ENCODE measurements around the gene NEU3.

The NEU3 gene

DNA sequence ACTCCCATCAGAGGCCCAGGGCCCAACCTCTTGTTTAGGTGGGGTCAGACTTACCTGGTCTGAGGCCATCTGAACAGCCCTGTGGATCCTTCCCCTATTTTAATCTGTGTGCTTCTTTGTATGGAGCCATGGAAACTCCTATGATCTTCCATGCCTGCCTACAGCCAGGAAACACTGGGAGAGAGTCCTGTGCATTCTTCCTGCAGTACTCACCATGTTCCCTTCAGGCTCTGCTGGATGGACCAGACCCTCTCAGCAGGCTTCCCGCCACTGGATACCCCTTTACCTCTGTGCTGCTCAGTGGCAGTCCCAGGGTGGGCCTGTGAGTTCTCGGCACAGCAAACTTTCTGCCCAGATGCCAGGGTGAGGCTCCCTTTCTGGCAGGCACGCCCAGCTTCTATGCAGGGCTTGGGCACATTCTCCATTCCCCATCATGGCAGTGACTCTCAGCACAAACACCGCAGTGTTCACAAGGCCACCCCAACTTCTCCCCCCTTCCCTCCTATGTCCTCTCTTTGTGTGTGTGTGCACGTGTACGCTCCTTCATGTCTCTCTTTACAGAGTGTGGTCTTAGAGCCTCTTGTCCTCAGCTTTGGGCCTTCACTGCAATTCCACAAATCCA, 34.8 kb downstream of the NEU3 start:
- H3K4me3 ChIP-seq (ENCODE audit: low read depth, low read length): no peak overlapping the region
- no peaks in the 10 kb centered on the region for H3K9me3 ChIP-seq (ENCODE audit: control insufficient read depth, low read length)
- no peaks in the 10 kb centered on the region for H3K27me3 ChIP-seq (ENCODE audit: control insufficient read depth, insufficient read depth, low read length)
- no peak overlapping the region for H3K9ac ChIP-seq
- H3K27ac ChIP-seq: peak overlapping the region; percentile 77
- H2AFZ ChIP-seq: no peak overlapping the region
- H3K4me2 ChIP-seq (ENCODE audit: low read length): no peak overlapping the region
- H3K4me1 ChIP-seq: peaks cover 8% of the 10 kb centered on the region
- TF ChIP-seq, protein P1, sequence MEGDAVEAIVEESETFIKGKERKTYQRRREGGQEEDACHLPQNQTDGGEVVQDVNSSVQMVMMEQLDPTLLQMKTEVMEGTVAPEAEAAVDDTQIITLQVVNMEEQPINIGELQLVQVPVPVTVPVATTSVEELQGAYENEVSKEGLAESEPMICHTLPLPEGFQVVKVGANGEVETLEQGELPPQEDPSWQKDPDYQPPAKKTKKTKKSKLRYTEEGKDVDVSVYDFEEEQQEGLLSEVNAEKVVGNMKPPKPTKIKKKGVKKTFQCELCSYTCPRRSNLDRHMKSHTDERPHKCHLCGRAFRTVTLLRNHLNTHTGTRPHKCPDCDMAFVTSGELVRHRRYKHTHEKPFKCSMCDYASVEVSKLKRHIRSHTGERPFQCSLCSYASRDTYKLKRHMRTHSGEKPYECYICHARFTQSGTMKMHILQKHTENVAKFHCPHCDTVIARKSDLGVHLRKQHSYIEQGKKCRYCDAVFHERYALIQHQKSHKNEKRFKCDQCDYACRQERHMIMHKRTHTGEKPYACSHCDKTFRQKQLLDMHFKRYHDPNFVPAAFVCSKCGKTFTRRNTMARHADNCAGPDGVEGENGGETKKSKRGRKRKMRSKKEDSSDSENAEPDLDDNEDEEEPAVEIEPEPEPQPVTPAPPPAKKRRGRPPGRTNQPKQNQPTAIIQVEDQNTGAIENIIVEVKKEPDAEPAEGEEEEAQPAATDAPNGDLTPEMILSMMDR (IDR thresholded peaks at IDR 0.05): no peak
- no peaks in the 10 kb centered on the region for H3K79me2 ChIP-seq
- H3K36me3 ChIP-seq (ENCODE audit: control insufficient read depth, insufficient read depth, low read length): no peaks in the 10 kb centered on the region

DNA sequence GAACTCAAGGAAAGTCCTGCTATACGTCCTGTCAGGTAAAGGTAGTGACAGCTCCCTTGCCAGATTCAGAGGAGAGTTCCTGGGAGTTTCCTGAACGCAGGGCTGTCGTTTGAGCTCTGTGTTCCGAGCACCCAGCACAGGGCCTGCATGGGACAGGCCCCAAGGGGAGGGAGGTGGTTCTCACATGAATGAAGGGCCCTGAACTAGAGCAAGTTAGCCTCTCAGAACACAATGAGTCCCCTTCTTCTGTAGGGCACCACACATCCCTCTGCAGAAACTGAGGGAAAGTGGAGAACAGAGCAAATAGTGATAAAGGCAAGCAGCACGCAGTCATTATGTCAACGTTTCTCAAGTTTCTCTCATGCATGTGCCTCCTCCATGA, 35.3 kb downstream of the NEU3 start:
- TF ChIP-seq, protein P1 (IDR thresholded peaks at IDR 0.05): no peak
- no peak overlapping the region for H3K4me2 ChIP-seq (ENCODE audit: low read length)
- no peaks in the 10 kb centered on the region for H3K27me3 ChIP-seq (ENCODE audit: control insufficient read depth, insufficient read depth, low read length)
- no peaks in the 10 kb centered on the region for H3K36me3 ChIP-seq (ENCODE audit: control insufficient read depth, insufficient read depth, low read length)
- H3K79me2 ChIP-seq: no peaks in the 10 kb centered on the region
- no peak overlapping the region for H3K9ac ChIP-seq
- H3K27ac ChIP-seq: no peak overlapping the region
- no peak overlapping the region for H3K4me3 ChIP-seq (ENCODE audit: low read depth, low read length)
- H3K4me1 ChIP-seq: peaks cover 8% of the 10 kb centered on the region
- H2AFZ ChIP-seq: no peak overlapping the region
- H3K9me3 ChIP-seq (ENCODE audit: control insufficient read depth, low read length): no peaks in the 10 kb centered on the region

DNA sequence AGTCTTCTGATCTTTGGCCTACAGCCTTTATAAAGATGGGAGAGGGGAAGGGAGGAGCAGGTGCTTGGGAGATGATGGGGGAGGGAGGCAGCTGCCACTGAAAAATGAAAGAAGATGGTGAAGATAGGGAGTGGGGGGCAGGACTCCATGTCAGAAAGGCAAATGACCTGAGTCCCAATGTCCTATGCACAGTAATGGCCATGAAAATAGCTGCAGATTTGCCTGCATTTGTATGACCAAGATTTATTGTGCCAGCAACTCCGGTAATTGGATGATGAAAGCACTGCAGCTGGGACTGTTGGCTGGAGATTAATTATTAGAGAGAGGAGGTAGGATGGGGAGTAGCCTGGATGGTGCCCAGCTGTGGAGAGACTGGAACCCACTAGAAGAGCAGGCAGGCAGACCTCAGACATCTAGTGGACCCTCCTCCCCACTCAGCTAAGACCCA, 36.1 kb downstream of the NEU3 start:
- TF ChIP-seq, protein P1 (IDR thresholded peaks at IDR 0.05): no peak
- no peaks in the 10 kb centered on the region for H3K36me3 ChIP-seq (ENCODE audit: control insufficient read depth, insufficient read depth, low read length)
- no peak overlapping the region for H3K27ac ChIP-seq
- H2AFZ ChIP-seq: no peak overlapping the region
- no peak overlapping the region for H3K4me3 ChIP-seq (ENCODE audit: low read depth, low read length)
- no peaks in the 10 kb centered on the region for H3K9me3 ChIP-seq (ENCODE audit: control insufficient read depth, low read length)
- no peaks in the 10 kb centered on the region for H3K27me3 ChIP-seq (ENCODE audit: control insufficient read depth, insufficient read depth, low read length)
- H3K4me1 ChIP-seq: peaks cover 8% of the 10 kb centered on the region
- H3K79me2 ChIP-seq: no peaks in the 10 kb centered on the region
- H3K4me2 ChIP-seq (ENCODE audit: low read length): no peak overlapping the region
- no peak overlapping the region for H3K9ac ChIP-seq

DNA sequence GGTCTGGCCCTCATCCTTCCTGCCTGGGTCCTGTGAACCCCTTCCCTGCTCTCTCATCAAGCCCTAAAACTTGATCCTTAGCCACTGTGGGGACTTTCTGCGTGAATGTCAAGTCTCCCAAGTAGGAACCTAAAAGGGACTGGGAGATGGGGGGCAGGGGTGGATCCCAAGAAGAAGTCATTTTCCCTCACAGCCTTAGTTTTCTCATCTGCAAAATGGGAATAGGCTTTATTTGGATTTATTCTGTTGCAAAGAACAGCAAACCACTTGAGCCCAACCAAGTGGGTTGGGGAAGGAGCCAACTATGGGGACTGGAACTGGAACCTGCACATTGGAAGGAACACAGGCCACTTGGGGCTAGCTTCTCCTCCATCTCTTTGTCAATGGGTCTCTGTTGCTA, 36.8 kb downstream of the NEU3 start:
- H2AFZ ChIP-seq: no peak overlapping the region
- H3K27ac ChIP-seq: no peak overlapping the region
- no peaks in the 10 kb centered on the region for H3K36me3 ChIP-seq (ENCODE audit: control insufficient read depth, insufficient read depth, low read length)
- no peak overlapping the region for H3K9ac ChIP-seq
- H3K79me2 ChIP-seq: no peaks in the 10 kb centered on the region
- H3K9me3 ChIP-seq (ENCODE audit: control insufficient read depth, low read length): no peaks in the 10 kb centered on the region
- TF ChIP-seq, protein P1 (IDR thresholded peaks at IDR 0.05): no peak
- peaks cover 8% of the 10 kb centered on the region for H3K4me1 ChIP-seq
- no peak overlapping the region for H3K4me3 ChIP-seq (ENCODE audit: low read depth, low read length)
- H3K4me2 ChIP-seq (ENCODE audit: low read length): no peak overlapping the region
- no peaks in the 10 kb centered on the region for H3K27me3 ChIP-seq (ENCODE audit: control insufficient read depth, insufficient read depth, low read length)

DNA sequence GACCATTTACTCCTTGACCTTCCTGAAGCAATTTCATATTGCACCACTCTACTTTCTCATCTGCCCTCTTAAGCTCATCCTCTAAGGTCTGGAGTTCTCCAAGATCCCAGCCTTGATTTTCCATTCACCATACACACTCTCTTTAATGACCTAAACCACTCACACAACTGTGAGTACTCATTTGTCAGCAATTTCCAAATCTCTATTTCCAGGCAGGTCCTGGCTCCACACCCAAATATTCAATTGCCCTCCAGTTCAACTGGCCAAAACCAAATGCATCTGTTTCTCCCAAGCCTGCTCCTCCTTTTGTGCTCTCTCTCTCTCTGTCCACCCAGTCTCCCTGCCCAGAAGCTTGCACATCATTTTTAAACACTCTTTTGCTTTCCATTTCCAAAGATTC, 39.6 kb downstream of the NEU3 start:
- Histone ChIP-seq H3K4me1 (peaks cover 2% of the 10 kb centered on the region), H3K36me3 (ENCODE audit: control insufficient read depth, insufficient read depth, low read length) (no peaks in the 10 kb centered on the region), H3K9me3 (ENCODE audit: control insufficient read depth, low read length) (no peaks in the 10 kb centered on the region), H3K79me2 (no peaks in the 10 kb centered on the region), H2AFZ (no peak overlapping the region), H3K9ac (no peak overlapping the region), H3K27me3 (ENCODE audit: control insufficient read depth, insufficient read depth, low read length) (no peaks in the 10 kb centered on the region), H3K4me3 (ENCODE audit: low read depth, low read length) (no peak overlapping the region), H3K27ac (no peak overlapping the region), H3K4me2 (ENCODE audit: low read length) (no peak overlapping the region)
- TF ChIP-seq, protein P1 (IDR thresholded peaks at IDR 0.05): no peak

Measured in parathyroid adenoma (tissue), 2 donors.